HG03575 (cell line): ENCODE data around the gene POLR3E.

Experiments
- ATAC-seq: cut with Tn5 transposase; IDR thresholded peaks from one replicate; pipeline ENCODE4 v1.9.1; 2021; ENCODE audit not compliant: unreplicated experiment, insufficient number of reproducible peaks, low FRiP score; ENCODE audit errors: extremely low read depth

The POLR3E gene

DNA sequence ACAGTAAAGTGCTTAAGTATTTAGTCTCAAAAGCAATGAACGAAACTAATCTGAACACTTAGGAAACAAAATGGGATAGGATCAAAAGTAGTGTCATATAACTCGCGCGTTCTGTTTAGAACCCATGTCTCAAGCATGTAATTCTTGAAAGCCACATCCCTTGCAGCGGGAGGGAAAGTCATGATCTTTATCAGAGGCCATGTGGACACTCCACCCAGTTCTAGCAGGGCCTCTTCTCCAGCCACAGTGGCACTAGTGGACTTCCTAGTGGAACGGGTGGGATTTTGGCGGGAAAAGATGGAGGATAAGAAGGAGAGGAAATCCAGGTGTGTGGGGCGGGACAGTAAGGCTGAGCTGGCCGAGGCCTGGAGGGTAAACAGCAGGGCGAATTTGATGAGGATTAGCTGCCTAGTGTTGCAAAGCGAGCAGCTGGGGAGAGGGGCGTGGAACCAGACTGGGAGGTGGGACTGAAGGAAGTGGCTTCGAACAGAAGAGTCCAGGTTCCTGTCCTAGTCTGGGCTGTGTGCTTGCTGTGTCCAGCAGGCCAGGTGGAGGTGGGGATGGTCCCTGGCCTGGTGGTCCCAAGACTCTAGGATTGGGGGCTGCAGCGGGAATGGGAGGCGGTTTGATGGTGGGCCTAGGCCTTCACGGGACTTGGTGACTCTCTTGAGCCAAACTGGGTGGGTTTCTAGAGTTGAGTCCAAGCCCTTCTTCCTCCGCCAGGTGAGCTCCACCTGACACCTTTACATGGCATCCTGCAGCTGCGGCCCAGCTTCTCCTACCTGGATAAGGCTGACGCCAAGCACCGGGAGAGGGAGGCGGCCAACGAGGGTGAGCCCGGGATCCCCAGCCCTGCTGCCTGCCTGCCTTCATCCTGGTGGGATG lies 15.9 kb downstream of the POLR3E start:
- ATAC-seq = no peak

DNA sequence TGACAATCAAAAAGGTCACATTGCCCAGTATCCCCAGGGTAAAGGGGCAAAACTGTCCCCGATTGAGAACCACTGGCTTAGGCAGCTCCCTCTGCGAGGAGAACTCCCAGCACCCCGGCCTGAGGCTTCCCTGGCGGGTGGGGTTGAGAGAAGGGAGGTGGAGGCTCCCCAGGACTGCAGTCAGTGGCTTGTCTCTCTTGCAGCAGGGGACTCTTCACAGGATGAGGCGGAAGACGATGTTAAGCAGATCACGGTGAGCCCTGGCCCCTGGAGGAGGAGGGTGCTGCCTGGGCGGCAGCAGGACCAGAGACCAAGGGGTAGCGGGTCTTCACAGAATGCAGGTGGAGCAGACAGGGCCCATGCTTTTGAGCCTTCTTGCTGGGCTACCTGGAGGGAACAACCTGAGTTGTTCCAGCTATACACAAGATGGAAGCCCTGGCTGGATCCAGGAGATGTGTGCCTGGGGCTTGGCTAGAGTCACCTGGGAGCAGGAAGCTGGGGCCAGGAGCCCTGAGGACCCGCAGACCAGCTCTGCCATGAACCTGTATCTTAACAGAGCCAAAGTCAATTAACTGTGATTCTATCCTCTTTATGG lies 16.8 kb downstream of the POLR3E start:
- no peak for ATAC-seq

DNA sequence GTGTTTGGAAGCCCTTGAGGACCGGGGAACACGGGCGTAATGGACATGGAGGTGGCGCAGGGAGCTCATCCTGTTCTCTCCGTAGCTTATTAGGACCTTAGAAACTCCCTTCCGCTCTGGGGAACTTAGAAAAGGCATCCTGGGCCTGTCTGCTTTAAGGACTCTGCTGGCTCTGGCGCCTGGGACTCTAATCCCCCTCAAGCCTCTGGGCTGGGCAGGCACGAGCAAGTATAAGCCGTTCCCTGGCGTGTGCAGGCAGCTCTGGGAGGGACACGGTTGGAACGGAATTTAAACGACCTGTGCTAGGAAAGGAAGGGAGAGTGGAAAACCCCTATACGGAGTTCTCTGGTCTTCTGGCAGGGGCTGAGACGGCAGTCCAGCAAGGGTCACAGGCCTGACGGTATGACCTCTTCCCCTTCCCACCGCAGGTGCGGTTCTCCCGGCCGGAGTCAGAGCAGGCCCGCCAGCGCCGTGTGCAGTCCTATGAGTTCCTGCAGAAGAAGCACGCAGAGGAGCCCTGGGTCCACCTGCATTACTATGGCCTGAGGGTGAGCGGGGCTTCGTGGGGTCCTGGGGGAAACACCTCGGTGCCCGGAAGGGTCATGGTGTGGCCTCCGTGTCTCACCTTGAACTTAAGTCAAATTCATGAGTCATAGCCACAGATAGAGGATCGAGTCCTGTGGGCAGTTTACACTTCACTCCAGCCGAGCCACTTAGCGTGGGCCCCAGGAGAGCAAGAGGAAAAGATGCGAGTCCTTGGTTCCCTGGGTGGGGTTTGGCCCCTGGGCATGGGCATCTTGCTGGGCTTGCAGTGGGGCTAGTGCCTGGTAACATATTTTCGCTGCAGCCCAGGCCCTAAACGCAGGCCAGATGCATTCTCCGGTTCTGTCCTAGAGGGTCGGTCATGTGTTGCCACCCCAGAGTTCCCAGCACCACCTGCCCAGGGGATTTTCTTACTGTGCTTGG lies 17.7 kb downstream of the POLR3E start:
- no peak for ATAC-seq

DNA sequence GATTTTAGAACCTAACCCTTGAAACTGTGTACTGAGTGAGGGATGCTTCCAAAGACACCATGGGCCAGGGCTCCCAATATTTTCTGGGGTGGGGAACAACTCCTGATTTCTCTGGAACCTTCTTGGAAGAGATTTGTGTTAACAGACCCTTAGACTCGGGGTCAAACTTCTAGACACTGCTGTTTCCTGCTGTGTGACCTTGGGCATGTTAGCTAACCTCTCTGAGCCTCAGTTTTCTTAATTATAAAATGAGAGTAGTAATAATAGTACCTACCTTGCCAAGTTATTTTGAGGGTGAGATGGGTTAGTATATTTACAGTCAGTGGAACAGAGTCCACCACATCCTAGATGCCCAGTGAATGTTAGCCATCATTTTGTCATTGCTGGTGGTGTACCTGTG lies 18.8 kb downstream of the POLR3E start:
- ATAC-seq = no peak

DNA sequence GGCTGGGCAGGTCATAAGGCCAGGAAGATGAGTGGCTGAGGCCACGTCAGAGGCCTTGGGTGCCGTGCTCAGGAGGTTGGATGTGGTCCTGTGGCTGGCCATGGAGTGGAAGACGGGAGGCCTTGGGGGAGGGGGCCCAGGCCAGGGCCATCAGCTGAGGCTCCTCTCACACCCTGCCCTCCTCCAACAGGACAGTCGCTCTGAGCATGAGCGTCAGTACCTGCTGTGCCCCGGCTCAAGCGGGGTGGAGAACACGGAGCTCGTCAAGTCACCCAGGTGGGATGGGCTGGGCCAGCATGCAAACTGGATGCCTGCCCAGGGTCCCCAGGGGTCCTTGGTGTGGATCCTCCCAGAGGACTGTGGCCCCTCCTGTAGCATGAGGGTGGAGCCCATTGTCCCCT lies 19.2 kb downstream of the POLR3E start:
- no peak for ATAC-seq

DNA sequence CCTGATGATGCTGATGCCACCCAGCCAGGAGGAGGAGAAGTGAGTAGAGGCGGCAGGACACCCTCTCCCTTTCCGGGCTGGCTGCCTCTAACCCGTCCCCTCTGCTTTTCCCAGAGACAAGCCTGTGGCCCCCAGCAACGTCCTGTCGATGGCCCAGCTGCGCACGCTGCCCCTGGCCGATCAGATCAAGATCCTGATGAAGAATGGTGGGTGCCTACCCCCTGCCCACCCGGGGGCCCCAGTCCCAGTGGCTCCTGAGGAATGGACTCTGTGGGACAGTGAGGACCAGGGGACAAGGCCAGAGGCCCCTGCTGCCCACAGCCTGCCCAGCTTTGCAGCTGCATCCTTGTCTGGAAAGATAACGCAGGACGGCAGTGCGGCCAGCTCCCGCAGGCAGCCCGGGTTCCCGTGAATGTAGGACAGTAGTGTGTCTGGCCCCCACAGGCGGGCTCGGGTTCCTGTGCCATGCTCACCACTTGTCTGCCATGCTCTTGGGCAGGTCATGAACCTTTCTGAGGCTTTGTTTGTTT lies 19.9 kb downstream of the POLR3E start:
- ATAC-seq = no peak

DNA sequence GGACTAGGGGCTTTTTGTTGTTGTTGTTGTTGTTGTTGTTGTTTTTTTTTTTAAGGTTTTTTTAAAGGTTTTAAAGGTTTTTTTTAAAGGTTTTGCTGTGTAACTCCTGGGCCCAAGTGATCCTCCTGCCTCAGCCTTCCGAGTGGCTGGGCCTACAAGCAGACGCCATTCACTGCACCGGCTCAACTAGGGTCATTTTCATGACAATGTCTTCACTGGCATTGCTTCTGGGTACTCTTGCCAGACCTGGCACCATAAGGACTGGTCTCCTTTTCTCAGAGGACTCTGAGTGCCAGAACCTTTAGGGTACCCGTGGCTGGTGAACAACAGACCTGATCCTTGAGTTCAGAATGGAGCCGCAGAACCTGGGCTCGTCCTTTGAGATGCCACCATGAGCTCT lies 20.4 kb downstream of the POLR3E start:
- ATAC-seq = no peak

DNA sequence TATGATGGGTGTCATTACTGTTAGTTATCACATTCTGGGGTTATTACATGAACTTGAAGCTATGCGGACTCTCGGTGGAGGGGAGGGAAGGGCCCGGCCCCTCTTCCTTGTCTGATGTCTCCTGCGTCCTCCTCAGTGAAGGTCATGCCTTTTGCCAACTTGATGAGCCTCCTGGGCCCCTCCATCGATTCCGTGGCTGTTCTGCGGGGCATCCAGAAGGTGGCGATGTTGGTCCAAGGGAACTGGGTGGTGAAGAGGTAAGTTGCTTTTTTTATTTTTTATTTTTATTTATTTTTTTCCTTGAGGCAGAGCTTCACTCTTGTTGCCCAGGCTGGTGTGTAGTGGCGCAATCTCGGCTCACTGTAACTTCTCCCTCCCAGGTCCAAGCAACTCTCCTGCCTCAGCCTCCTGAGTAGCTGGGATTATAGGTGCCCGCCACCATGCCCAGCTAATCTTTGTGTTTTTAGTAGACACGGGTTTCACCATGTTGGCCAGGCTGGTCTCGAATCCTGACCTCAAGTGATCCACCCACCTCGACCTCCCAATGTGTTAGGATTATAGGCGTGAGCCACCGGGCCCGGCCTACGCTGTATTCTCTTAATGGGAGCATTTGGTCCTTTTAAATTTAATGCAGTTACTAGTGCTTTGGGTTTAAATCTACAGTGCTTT lies 21.6 kb downstream of the POLR3E start:
- ATAC-seq = no peak

DNA sequence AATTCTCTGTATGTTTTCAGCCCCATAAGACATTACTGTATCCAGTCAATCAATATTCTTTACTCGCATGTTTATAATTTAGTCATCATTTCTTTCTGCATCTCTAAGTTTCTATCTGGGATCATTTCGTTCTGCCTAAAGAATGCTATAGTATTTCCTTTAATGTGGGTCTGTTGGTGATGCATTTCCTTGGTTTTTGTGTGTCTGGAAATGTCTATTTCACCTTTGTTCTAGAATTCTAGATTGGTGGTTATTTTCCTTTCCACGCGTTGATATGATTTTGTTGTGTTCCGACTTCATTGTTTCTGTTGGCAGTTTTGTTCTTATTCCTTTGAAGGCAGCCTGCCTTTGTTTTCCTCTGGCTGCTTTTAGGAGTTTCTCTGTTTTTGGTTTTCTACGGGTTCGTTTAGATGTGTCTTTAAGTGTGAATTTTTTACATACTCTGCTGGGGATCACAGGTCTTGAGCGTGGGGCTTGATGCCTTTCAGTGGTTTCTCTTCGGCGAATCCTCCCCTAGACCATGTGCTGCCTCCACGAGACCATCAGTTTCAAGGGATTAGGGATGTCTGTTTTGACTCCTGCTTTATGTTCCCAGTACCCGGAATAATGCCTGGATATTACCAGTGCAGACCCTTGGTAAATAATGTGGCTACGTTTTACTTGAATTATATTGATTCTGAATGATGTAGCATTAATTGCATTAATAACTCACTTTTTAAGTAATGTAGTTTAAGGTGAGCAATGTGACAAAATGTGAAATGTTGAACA lies 23.5 kb downstream of the POLR3E start:
- no peak for ATAC-seq

DNA sequence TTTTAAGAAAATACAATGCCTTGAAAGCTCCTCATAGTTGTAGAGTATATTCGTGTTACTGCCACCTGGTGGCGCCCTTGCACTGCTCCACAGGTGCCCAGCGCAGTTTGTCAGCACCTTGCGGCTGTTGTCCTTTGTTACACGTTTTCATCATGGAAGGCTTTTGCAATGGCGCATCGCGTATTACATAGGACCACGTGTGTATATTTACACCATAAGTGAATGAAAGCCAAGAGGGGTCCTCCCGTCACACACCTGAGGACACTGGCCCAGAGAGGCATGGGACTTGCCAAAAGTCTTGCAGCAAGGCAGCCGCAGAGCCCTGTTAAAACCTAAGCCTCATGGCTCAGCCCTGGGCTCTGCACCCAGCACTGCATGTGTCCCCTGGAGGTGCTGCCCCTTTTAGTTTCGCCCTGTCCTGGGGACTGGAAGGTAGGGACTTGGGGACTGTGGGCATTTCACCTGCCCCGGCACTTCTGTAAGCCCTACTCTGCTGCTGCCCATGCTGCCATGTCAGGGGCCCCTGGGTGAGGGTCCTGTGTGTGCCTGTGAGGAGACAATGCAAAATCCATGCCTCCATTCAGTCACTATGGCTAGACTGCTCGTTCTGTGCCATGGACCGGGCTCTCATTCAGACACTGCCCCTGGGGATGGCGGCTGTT lies 24.3 kb downstream of the POLR3E start:
- no peak for ATAC-seq

DNA sequence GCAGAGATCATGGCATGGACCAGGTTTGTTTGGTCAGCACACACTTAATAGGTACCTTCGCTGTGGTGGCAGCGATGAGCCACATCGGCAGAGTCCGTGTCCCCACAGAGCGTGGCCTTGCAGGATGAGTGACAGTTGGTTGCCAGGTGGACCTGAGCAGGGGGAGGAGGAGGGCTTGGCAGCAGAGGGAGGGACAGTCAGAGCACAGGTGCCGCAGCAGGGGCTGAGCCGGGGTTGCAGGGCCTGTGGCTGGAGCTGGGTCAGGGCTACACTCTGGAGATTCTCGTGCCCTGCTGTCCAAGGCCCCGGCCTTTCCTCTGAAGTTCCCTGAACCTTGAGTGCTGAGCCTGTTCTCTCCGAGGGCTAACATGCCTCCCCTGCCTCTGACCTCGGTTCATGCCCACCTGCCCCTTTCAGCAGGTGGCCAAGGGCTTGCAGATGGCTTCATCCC lies 24.8 kb downstream of the POLR3E start:
- no peak for ATAC-seq

DNA sequence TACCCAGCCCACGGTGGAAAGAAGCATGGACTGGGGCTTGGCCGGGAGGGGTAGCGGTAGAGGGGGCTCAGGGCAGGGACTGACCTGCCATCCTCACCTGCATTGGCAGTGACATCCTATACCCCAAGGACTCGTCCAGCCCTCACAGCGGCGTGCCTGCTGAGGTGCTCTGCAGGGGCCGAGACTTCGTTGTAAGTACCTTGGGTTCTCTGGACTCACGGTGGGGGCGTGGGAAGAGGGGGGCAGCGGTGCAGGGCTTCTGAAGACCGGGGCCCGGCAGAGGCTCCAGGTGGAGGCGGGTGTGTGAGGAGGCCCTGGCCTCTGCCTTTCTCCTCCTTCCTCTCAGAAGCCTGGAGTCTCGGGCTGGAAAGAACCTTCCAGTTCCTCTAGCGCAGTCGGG lies 25.5 kb downstream of the POLR3E start:
- ATAC-seq = no peak

DNA sequence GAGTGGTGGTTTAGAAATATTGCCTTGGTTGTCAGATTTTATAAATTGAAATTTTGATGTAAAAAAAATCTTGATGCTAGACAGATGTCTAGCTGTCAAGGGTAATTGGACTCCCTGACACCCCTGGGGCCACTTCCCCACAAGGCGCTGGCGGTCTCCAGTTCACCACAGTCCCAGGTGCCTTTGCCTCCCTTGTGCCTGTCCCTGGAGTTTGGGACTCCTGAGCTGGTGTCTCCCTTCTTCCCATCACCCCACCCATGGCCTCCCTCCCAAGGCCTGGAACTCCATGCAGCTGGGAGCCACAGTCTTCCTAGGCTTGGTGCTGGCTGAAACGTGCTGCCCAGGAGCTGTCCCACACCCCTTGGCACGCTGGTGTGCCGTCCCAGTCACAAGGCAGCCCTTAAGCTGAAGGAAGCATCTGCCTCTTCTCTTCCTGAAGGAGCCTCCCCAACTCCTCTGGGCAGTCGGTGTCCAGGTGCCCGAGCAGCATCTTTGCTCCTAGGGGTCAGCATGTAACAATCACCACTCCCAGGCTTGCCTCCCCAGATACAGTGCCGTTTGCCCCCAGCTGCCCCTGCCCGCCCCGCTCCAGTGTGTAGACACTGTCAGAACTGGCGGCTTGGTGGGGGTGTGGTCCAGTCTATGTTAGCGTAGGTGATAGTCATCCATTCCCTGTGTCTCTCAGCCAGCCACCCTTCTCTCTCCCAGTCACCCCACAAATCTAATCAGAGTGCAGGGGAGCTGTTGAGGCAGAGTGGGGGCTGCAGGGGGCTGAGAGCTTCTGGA lies 26.2 kb downstream of the POLR3E start:
- ATAC-seq = no peak

DNA sequence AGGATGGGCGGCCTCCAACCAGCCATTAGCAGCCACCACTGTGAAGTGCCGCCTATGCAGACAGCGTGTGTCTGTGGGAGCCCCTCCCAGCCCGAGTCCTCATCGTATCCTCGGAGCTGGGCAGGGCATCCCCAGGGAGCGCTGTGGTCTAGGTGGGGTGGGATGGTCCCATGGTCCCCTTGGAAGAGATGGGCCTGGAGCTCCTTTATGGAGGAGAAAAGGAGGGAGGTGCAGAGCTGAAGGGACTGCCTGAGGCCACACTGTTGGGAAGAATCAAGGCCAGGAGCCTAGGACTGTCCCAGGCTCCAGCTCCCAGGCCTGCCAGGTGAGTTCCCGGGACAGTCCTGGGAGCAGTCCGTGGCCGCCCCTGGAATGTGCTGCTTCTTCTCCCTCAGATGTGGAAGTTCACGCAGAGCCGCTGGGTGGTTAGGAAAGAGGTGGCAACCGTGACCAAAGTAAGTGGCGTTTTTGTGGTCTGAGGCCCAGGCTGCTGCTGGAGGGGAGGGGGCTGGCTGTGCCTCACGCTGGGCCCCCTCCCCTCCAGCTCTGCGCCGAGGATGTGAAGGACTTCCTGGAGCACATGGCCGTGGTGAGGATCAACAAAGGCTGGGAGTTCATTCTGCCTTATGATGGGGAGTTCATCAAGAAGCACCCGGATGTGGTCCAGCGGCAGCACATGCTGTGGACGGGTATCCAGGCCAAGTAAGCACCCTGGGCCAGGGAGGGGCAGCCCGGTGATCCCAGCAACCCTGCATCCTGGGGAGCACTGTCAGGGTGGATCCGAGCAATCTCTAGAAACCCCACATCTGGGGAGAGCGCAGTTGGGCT lies 27.0 kb downstream of the POLR3E start:
- ATAC-seq = no peak

DNA sequence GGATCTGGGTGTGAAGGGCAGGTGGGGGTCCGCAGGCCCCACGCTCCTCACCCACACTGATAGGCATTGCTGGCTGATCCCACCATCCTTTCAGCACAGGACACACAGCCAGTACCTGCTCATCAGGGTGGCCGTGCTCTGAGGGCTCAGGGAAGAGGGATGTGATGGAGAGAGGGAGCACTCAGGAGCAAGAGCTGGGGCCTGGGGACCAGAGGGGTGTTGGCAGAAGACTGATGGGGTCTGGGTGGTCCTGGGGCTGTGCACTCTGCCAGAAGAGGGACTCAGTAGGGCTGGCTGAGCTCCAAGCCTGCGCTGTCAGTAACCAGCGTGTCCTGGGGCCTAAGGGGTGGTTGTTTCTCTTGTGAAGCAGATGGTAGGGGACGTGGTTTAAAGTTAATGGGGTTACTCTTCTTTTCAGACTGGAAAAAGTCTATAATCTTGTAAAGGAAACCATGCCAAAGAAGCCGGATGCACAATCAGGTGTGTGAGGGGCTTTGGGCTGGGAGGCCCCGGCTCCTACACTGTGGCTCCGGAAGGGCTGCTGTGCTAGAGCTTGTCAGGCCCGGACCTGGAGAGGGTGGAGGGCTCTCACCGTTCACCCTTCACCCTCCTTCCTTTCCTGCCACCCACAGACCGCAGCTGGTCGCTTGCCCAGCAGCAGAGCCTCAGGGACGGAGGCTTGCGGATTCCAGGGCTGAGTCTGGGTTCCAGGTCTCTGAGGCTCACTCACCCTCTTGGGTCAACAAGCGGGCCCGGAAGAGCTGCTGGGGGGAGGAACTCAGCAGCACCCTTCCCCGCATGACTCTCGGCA lies 27.8 kb downstream of the POLR3E start:
- ATAC-seq = no peak
